CD4-positive, alpha-beta T cell (primary cell): ENCODE results near the gene DES. TPM values are rescaled to one million over a fixed set of nuclear protein-coding genes. Genes with fewer than 3 reads are reported as not detected.

Experiments used
- ATAC-seq: fragments of 200-7000 bp; cut with Tn5 transposase; one replicate; pipeline ENCODE4 v1.10.0; 2022; ENCODE audit warnings: mild to moderate bottlenecking; ENCODE audit not compliant: poor library complexity
- CTCF ChIA-PET: fragments of 350-600 bp; sonication (Branson Sonifier 250); formaldehyde crosslinking; loops from one replicate; lab custom pipeline; 2021; ENCODE audit warnings: antibody characterized with exemption, inconsistent platforms; lab: Charles Lee
- POLR2A ChIA-PET: fragments of 350-600 bp; sonication (Branson Sonifier 250); formaldehyde crosslinking; loops from one replicate; lab custom pipeline; 2021; ENCODE audit warnings: antibody characterized with exemption, inconsistent platforms; lab: Charles Lee
- DNase-seq, 14 experiments: peaks; one replicate each; pipeline ENCODE4 v3.0.0-alpha.2; 2013 to 2020; ENCODE audit warnings: mixed read lengths in 2 of 14
- H3K27ac ChIP-seq, 2 donors: one replicate each; pipeline versions ENCODE4 v1.5.1 to v1.7.0; 2013; ENCODE audit warnings: low read length in 2 of 2, low read depth in 1 of 2, mild to moderate bottlenecking in 1 of 2
- H3K27me3 ChIP-seq, 2 experiments: 1 replicate in 1 of 2; 2 replicates in 1 of 2; pipeline versions ENCODE4 v1.6.1 to v1.7.0; 2013; ENCODE audit warnings: low read length in 2 of 2, control low read depth in 1 of 2, mild to moderate bottlenecking in 1 of 2, moderate library complexity in 1 of 2; ENCODE audit not compliant: insufficient read depth in 2 of 2, control insufficient read depth in 1 of 2
- H3K36me3 ChIP-seq: one replicate; pipeline ENCODE4 v1.6.1; 2013; ENCODE audit warnings: low read length, control low read depth; ENCODE audit not compliant: insufficient read depth
- H3K4me1 ChIP-seq: one replicate; pipeline ENCODE4 v1.6.1; 2013; ENCODE audit warnings: low read length, control low read depth; ENCODE audit not compliant: insufficient read depth
- H3K4me3 ChIP-seq: one replicate; pipeline ENCODE4 v1.5.1; 2013; ENCODE audit warnings: mild to moderate bottlenecking, low read length, moderate library complexity
- H3K9me3 ChIP-seq, 2 experiments: 1 replicate in 1 of 2; 2 replicates in 1 of 2; pipeline versions ENCODE4 v1.6.1 to v1.7.0; 2013; ENCODE audit warnings: low read length in 2 of 2, mild to moderate bottlenecking in 2 of 2, control low read depth in 1 of 2, moderate library complexity in 1 of 2; ENCODE audit not compliant: control insufficient read depth in 1 of 2, insufficient read depth in 1 of 2
- H3K27ac Mint-ChIP-seq: one replicate; pipeline ENCODE4 v1.8.0; 2020; ENCODE audit warnings: mixed read lengths
- H3K27me3 Mint-ChIP-seq: one replicate; pipeline ENCODE4 v1.8.0; 2021; ENCODE audit warnings: mixed read lengths
- H3K36me3 Mint-ChIP-seq: one replicate; pipeline ENCODE4 v1.8.0; 2021; ENCODE audit warnings: low read depth, mixed read lengths
- H3K4me1 Mint-ChIP-seq: one replicate; pipeline ENCODE4 v1.8.0; 2021; ENCODE audit warnings: low read depth, mixed read lengths
- H3K4me3 Mint-ChIP-seq: one replicate; pipeline ENCODE4 v1.8.0; 2020; ENCODE audit warnings: mild to moderate bottlenecking, mixed read lengths
- H3K9me3 Mint-ChIP-seq: one replicate; pipeline ENCODE4 v1.8.0; 2020; ENCODE audit warnings: mixed read lengths
- intact Hi-C, 2 experiments: fragments of 100-400 bp; cut with DNase I in 1 of 2; cut with micrococcal nuclease in 1 of 2; formaldehyde crosslinking; loops; one replicate each; pipeline versions ENCODE4 v1.15.1 to v1.9.0; 2023 to 2025; cut with DNase I, micrococcal nuclease
- total RNA-seq, 174 experiments: library from RNA in 2 of 174; stranded (reverse) in 2 of 174; gene quantifications; one replicate each; pipeline ENCODE4 v1.2.3 and lab custom pipeline; 2021 to 2026
- TF ChIP-seq, protein P1 (sequence below): fragments of 200-600 bp; IDR thresholded peaks from one replicate; pipeline ENCODE4 v1.8.0; 2022; ENCODE audit warnings: antibody characterized with exemption, mild to moderate bottlenecking

Gene DES
- total RNA-seq, 2 experiments from 2014 or later, result not detected

DNA sequence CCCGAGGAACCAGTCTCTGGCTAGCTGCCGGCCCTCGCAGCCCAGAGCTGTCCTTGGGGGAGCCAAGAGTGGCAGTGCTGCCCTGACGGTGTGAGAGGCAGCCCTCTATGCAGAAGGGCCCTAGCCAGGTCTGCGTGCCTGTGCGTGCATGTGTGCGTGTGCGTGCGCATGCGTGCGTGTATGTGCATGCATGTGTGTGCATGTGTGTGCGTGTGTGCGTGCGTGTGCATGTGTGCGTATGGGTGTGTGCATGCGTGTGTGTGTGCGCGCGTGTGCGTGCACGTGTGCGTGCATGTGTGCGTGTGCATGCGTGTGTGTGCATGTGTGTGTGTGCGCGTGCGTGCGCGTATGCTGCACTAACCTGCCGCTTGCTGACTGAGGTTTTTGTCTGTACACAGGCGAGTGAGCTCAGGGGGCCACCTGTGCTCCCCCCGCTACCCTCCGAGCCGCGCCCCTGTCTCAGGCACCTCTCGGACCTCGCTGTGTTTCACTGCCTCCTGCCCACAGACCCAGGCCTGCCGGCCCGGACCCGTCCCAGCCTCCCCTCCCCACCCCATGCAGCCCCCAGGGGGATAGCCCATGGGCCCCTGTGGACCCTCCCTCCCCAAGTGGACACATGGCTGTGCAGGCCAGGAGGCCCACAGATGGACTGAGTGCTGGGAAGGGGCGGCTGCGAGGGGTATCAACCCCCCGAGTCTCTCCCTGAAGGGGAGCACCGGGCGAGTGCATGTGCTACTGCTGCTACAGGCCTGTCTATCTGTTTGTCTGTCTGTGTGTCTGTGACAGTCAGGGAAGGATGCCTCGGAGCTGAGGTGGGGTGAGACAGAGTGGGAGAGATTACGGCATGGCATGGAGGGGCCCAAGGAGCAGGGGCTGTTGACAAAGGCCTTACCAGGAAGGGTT lies 47.7 kb downstream of the DES start:
- H3K4me3 Mint-ChIP-seq, result no peak overlapping the region
- ATAC-seq (no peak), DNase-seq (no peak)
- intact Hi-C loops, result no loop called here
- H3K4me3 ChIP-seq, result no peak overlapping the region
- no peaks in the 10 kb centered on the region for H3K4me1 Mint-ChIP-seq
- no peak overlapping the region for H3K27ac ChIP-seq
- H3K36me3 ChIP-seq, result no peaks in the 10 kb centered on the region
- no peaks in the 10 kb centered on the region for H3K4me1 ChIP-seq
- TF ChIP-seq, protein P1, sequence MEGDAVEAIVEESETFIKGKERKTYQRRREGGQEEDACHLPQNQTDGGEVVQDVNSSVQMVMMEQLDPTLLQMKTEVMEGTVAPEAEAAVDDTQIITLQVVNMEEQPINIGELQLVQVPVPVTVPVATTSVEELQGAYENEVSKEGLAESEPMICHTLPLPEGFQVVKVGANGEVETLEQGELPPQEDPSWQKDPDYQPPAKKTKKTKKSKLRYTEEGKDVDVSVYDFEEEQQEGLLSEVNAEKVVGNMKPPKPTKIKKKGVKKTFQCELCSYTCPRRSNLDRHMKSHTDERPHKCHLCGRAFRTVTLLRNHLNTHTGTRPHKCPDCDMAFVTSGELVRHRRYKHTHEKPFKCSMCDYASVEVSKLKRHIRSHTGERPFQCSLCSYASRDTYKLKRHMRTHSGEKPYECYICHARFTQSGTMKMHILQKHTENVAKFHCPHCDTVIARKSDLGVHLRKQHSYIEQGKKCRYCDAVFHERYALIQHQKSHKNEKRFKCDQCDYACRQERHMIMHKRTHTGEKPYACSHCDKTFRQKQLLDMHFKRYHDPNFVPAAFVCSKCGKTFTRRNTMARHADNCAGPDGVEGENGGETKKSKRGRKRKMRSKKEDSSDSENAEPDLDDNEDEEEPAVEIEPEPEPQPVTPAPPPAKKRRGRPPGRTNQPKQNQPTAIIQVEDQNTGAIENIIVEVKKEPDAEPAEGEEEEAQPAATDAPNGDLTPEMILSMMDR, result no peak
- no peaks in the 10 kb centered on the region for H3K36me3 Mint-ChIP-seq
- no peaks in the 10 kb centered on the region for H3K9me3 ChIP-seq
- H3K27ac Mint-ChIP-seq, result no peak overlapping the region
- ChIA-PET CTCF (no interaction called here), POLR2A (no interaction called here)
- H3K27me3 ChIP-seq, result no peaks in the 10 kb centered on the region
- no peaks in the 10 kb centered on the region for H3K9me3 Mint-ChIP-seq
- no peaks in the 10 kb centered on the region for H3K27me3 Mint-ChIP-seq

DNA sequence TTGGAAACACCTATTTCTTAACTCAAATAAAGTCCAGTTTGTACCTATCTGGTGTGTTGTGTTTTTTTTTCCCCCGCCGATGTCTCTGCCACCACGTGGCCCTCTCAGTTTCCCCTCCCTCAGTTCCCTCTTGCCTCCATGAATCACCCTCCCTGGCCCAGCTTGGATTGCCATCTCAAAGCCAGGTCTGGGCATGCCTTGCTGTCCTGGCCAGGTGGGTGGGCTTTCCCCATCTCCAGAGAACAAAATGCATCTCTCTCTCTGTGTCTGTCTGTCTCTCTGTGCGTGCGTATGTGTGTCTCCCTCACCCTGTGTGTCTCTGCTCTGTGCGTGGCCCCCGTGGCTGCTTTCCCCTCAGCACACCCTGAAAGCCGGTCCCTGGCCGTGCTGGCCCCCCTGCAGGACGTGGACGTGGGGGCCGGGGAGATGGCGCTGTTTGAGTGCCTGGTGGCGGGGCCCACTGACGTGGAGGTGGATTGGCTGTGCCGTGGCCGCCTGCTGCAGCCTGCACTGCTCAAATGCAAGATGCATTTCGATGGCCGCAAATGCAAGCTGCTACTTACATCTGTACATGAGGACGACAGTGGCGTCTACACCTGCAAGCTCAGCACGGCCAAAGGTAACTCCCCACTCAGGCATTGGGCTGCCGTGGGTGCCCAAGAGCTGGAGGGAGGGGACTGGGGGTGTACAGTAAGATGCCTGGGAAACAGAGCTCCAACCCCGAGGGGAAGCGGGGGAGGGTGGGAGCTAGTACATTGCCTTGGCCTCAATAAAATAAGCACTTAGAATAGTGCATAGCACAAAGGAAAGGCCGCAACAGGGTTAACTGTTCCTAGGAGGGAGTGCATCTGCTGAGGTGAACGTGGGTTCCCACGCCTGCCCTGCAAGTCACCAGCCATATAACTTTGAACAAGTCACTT lies 48.9 kb downstream of the DES start:
- Histone ChIP-seq H3K36me3 (no peaks in the 10 kb centered on the region), H3K4me1 (no peaks in the 10 kb centered on the region), H3K4me3 (no peak overlapping the region), H3K27me3 (no peaks in the 10 kb centered on the region), H3K27ac (no peak overlapping the region), H3K9me3 (no peaks in the 10 kb centered on the region)
- TF ChIP-seq, protein P1, result no peak
- intact Hi-C loops, result no loop called here
- ATAC-seq (no peak), DNase-seq (no peak)
- Mint-ChIP-seq H3K27ac (no peak overlapping the region), H3K36me3 (no peaks in the 10 kb centered on the region), H3K4me1 (no peaks in the 10 kb centered on the region), H3K9me3 (no peaks in the 10 kb centered on the region), H3K27me3 (no peaks in the 10 kb centered on the region), H3K4me3 (no peak overlapping the region)
- CTCF ChIA-PET, result interaction anchor here (1.0 kb wide), 1 partner anchor 64 kb away, joined by 3 read pairs; no protein-coding TSS in a partner anchor
- POLR2A ChIA-PET, result no interaction called here

DNA sequence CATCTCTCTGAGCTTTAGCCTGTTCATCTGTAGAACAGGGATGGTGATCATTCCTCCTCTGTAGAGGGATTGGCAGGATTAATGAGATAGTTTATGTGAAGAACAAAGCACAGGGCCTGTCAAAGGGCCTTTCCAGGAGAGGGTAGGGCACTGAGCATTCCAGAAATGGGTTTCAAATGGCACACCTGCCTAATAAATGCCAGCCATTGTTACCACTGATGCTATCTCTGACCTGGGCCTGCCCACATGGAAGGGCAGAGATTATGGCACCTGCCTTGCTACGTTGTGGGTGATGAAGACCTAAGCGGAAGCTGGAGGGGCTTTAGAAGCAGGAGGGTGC lies 49.5 kb downstream of the DES start:
- H3K4me1 ChIP-seq, result no peaks in the 10 kb centered on the region
- no peak overlapping the region for H3K4me3 ChIP-seq
- ChIA-PET POLR2A (no interaction called here), CTCF (interaction anchor here (1.0 kb wide), 1 partner anchor 65 kb away, joined by 3 read pairs; no protein-coding TSS in a partner anchor)
- no peaks in the 10 kb centered on the region for H3K9me3 ChIP-seq
- DNase-seq (no peak), ATAC-seq (no peak)
- H3K27ac ChIP-seq, result no peak overlapping the region
- Mint-ChIP-seq H3K36me3 (no peaks in the 10 kb centered on the region), H3K27ac (no peak overlapping the region), H3K4me1 (no peaks in the 10 kb centered on the region), H3K9me3 (no peaks in the 10 kb centered on the region), H3K4me3 (no peak overlapping the region), H3K27me3 (no peaks in the 10 kb centered on the region)
- TF ChIP-seq, protein P1, result no peak
- H3K27me3 ChIP-seq, result no peaks in the 10 kb centered on the region
- intact Hi-C loops, result no loop called here
- H3K36me3 ChIP-seq, result no peaks in the 10 kb centered on the region
